HS-5 (cell line): ENCODE measurements around the gene FXYD7.

ENCODE experiments used
- DNase-seq: peaks from one replicate; pipeline ENCODE4 v3.0.0-alpha.2; 2012; ENCODE audit warnings: low read depth

Gene FXYD7

DNA sequence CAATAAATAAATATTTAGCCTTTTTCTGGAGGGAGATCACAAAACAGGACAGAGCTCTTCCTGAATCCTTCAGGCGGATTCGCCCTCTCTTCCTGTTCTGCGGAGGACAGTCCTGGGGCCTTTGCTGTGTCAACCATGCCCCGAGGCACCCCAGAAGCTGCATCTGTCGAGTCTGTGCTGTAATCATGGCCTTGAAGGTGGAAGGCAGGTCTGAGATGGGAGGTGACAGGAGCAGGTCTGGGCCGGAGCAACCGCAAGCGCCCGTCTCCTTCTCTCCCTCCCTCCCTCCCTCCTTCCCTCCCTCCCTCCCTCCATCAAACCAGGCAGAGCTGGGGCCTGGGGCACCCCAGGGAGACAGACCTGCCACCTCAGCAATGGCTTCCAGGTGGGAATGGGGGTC is 32.1 kb upstream of the FXYD7 start:
- no peak for DNase-seq

DNA sequence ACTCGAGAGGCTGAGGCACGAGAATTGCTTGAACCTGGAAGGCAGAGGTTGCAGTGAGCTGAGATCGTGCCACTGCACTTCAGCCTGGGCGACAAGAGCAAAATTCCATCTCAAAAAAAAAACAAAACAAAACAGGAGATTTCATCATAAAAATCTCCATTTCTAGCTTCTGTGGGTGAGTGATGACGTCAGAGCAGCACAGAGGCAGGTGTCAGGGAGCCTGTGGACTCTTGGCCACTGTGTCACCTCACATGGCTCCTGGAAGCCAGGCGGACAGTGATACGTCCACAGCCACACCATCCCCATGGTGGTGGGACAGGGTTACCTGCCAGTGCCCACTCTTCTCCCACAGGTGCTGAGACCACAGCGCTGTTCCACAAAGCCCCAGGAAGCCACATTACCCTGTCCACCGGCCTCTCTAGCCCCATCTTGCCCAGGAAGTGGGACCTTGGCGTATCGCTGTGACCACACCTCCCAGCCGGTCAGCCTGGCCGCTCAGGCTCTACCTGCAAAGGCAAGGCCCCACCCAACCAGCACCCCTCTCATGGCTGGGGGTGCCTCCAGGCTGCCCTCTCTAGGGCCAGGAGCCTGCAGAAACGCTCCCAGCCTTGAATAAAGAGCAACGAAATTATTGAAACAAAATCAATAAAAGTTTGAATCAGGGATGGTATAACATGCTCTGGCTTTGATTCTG is 29.9 kb upstream of the FXYD7 start:
- no peak for DNase-seq

DNA sequence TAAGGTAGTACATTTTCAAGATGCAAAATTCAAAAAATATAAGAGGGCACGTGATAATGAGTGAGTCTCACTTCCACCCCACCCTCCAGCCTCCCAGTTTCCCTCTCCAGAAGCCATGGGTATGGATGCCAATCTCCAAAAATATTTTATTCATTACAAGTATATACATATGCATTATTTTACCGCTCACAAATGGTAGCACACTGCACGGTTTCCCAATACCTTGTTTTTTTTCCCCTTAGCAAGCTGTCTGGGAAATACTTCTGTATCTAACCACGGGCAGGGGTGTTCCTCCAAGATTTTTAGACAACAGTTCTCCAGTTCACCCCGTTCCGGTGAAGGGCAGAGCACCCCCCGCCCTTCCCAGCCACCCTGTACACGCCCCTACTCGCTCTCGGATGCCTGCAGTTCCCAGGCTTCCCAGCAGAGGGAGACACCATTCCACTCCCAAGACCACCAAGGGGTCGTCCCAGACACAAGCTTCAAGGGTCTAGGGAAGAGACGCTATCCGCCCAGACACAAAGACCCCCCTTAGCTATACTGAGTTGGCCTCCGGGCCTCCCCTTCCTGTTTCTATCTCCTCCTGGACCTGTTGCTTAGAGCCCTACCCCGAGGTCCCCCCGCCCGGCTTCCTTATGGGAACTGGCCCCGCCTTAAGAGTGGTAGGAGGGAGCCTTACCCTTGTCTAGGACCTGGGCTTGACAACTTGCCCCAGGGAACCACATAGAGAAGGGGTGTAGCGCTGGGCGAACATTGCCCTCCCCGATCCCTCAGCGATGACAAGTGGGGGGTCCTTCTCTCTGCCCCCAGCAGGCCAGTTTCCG is 28.5 kb upstream of the FXYD7 start:
- DNase-seq = no peak

DNA sequence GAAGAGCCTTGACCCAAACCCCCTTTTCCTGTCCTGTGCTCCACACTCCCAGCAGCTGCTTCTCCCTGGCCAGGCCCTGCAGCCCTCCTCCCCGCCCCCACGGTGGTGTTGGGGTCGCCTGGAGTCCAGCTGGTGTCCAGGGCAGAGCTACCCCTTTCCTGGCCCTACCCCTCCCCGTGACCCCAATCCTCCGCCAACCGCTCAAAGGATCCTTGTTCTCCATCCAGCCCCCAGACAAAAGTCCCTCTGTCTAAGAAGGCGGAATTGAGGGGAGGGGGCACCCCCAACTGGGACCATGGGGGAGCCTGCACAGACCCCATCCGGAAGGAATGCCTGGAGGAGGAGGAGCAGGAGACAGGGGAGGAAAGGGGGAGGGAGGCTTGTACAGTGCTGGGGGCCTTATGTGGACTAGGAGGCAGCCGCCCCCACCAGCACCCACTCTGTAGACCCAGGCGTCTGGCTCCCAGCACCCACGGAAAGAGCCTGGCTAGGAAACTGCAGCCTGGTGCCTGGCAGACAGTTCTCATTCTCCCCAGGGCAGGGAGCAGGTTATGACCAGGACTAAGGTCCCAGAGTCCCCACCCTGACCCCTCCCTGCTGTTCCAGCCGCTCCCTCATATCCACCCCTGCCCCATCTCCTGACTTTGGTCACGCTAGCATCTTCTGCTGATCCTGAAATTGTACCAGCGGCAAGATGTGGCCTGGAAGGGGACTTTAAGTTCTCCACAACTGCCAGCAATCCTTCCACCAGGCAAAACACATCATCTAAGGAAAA is 27.7 kb upstream of the FXYD7 start, which contains the start of gene FXYD3:
Gene FXYD3 (plus strand): TSS at position 647 of the 775 bp plus-strand sequence. CDS start 3,554 bp downstream, outside the sequence.
- no peak for DNase-seq

DNA sequence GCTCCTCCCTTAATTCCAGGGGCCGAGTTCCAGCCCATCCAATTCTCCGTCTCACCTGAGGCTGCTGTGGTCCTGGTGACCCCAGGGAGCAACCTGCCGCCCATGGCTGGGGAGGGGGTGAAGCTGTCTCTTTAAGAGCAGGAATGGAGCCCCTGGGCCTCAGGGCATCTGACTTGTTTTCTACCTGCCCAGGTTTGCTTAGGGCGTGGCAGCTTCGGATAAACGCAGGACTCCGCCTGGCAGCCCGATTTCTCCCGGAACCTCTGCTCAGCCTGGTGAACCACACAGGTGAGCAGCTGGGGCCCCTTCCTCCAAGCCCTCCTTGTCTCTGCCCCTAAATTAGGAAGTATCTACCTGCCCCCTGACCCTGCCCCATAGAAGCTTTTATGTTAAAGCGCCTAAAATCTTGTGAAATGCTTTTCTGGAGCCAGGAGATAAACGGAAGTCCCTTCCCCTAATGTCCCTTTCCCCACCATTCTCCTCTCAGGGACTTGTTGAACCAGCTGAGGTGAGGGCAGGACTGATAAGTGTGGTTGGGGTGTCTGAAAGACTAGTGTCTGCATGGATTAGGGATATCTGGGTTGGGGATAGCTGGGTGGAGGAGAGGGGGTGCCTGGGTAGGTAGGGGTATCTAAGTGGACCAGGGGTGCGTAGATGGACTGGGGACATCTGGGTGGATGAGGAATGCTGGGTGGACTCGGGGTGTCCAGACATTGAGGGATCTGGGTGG is 26.8 kb upstream of the FXYD7 start:
- DNase-seq = no peak

DNA sequence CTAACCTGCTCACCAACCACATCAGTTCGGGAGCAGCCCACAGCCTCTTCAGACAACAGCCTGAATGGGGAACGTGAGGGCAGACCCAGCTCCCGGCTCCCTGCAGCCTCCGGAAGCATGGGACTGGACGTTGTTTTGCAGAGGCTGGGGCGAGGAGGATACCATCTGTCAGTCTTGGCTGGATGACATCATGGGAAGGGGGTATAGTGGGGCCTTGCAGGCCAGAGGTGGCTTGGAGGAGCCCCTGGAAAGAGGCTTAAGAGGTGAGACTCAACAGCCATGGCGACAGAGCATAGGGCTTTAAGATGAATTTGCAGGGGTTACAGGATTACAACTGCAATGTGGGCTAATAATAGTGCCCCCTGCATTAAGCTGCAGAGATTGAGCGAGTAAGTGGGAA is 25.9 kb upstream of the FXYD7 start:
- DNase-seq = no peak

DNA sequence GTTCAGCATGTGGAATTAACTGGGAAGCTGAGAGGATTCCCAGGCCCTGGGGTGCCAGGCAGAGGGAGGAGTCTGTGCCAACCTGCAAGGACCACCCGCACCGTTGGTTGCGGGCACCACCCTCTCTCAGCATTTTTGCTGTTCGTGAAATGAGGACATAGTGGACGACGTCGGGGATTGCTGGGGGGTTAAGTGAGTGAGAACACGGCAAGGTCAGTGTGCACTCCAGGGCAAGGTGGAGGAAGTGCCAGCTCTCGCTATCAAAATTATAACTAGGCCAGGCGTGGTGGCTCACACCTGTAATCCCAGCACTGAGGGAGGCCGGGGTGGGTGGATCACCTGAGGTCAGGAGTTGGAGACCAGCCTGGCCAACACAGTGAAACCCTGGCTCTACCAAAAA is 25.3 kb upstream of the FXYD7 start:
- no peak for DNase-seq

DNA sequence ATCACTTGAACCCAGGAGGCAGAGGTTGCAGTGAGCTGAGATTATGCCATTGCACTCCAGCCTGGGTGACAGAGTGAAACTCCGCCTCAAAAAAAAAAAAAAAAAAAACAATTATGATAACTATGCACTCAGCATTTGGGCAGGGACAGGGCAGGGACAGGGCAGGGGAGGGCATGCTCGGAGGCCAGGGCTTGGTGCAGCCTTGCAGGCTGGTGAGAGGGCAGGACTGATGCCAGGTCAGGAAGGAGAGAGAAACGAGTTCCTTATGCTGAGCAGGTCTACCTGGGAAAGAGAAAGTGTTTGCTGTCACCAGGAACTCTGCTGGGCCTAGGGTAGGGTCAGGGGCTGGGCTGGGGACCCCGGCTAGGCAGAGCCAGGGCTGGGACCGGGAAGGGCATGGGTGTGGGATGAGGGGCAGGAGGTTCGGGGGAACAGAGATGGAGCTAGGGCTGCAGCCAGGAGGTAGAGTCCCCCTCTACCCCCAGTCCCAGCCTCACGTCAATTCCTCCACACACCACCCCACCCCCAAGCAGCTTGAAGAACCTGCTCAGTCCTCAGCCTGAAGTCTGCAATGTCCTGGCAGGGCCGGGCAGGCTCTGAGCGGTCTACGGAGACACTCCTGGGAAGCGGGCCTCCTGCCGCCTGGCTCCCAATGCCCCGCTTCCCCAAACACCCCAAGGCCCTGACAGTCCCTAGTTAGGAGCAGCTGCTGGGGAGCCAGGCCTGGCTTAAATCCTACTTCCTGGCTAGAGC is 24.6 kb upstream of the FXYD7 start:
- no peak for DNase-seq

DNA sequence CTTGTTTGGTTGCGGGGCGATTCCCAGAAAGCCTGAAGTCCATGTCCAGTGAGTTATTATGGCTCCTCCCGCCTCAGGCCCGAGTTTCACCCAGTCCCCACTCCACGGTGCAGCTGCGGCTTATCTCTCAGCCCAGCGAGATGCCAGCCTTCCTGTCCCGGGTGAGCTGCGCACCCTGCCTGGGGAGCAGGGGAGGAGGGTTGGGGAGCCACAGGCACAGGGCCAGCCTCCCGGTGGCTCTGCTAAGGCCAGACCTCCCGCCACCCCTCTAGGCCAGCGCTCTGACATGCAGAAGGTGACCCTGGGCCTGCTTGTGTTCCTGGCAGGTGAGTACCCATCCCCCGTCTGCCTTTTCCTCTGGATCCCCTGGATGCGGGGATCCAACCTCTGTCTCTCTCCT is 24.0 kb upstream of the FXYD7 start:
- DNase-seq = no peak

DNA sequence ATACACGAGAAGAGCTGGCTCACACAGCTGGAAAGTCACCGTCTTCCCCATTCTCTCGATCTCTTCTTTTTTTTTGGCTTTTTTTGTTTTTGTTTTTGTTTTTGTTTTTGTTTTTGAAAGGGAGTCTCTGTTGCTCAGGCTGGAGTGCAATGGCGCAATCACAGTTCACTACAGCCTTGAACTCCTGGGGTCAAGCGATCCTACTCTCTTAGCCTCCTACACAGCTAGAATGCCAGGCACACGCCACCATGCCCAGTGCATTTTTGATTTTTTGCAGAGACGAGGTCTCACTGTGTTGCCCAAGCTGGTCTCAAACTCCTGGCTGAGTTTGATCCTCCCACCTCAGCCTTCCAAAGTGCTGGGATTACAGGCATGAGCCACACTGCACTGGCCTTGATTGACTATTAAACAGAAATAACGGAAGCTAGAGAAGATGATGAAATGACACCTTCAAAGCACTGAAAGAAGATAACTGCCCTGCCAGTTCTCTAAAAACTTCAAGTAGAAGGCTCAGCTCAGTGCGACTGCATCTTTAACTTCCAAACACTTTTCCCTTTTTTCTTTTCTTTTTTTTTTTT is 23.4 kb upstream of the FXYD7 start:
- DNase-seq = no peak

DNA sequence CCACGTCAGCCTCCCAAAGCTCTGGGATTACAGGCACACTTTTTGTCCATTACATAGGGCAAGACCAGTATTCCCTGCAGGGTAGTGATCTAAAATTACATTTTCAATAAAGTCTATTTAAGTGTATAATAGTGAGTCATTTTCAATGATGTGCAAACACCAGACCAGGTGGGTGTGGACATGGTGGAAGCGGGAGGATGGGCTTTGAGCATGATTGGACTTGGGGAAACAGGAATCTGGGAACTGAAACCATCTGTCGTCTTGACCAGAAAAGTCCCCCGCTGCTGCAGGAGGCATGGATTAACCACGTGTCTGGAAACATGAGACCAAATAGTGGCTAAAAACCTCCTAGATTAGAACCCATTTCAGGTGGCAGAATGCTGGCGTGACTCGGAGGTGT is 22.6 kb upstream of the FXYD7 start:
- DNase-seq = peak; percentile 55

DNA sequence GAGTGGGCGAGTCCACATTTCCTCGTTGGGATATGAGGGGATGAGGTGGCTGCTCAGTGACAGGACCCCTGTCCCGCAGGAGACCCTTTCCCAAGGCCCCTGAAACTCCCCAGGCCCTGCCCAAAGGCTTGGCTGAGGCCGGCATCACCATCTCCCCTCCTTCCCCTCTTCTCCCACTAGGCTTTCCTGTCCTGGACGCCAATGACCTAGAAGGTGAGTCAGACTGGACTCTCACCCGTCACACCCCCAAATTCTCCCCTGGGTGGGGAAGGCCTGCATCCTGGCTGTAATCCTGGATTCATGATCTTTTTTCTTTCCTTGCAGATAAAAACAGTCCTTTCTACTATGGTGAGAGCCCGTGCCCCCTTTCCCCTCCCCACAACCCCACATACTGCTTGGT is 22.2 kb upstream of the FXYD7 start:
- no peak for DNase-seq

DNA sequence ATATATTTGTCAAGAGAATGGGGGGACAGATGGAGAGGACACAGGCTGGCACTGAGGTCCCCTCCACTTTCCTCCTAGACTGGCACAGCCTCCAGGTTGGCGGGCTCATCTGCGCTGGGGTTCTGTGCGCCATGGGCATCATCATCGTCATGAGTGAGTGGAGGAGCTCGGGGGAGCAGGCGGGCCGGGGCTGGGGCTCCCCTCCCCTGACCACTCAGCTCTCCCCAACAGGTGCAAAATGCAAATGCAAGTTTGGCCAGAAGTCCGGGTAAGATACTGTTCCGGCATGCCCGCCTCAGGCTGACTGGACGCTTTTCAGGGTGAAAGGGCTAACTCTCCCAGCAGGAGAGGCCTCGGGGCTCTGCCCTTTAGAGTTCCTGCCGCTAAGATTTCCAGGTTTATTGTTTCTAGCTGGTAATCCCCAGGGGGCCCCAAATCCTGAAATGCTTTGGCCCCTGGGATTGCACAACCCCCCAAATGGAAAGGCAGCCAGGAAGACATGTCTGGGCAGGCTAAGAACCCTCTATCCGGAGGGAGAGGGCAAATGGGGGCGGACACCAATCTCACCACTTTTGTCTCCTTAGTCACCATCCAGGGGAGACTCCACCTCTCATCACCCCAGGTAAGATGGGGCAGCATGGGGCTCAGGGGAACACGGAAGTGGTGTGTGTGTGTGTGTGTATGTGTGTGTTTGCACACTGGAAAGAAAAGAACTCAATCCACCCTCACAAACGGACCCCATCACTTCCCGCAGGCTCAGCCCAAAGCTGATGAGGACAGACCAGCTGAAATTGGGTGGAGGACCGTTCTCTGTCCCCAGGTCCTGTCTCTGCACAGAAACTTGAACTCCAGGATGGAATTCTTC is 20.1 kb upstream of the FXYD7 start:
- DNase-seq = no peak

DNA sequence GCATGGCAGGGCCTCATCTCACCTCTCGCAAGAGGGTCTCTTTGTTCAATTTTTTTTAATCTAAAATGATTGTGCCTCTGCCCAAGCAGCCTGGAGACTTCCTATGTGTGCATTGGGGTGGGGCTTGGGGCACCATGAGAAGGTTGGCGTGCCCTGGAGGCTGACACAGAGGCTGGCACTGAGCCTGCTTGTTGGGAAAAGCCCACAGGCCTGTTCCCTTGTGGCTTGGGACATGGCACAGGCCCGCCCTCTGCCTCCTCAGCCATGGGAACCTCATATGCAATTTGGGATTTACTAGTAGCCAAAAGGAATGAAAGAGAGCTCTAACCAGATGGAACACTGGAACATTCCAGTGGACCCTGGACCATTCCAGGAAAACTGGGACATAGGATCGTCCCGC is 19.5 kb upstream of the FXYD7 start:
- no peak for DNase-seq

DNA sequence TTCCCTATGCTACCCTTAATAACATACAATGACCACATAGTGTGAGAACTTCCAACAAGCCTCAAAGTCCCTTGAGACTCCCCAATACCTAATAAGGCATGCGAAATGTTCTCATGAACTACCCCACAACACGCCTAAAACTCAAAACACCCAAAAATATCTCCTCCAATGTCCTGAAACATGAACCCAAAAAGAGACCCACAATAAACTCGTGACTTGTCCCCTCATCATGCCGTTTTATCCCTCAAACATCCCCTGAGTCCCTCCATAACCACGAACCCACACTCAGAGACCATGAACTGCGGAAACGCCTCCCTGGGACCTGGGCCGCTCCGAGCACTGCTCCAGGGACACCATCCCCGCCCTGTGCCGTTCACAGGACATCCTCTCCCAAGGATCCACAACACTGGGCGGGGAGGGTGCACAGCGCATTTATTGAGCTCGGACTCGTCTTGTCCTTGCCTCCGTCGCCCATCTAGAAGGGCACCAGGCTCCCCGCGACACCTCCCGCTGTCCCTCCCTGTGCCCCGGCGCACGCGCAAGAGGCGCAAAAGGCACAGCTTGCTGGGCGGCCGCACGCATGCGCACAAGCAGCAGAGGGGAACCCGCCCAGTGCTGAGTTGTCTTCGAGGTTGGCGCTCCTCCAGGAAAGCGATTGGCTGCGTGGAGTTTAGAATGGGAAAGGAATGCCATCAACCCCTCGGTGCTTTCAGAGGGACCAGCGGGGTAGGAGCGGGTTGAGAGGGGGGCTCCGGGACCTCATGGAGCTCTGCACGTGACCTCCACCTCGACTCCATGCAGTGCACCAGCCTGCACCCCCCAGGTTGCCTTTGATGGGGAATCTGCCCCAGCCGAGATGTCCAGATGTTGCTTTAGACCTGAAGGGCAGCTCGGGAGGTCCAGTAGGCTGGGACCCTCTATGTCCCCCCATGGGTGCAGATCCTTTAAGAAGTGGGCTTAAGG is 18.7 kb upstream of the FXYD7 start:
- DNase-seq = peak; percentile 70

DNA sequence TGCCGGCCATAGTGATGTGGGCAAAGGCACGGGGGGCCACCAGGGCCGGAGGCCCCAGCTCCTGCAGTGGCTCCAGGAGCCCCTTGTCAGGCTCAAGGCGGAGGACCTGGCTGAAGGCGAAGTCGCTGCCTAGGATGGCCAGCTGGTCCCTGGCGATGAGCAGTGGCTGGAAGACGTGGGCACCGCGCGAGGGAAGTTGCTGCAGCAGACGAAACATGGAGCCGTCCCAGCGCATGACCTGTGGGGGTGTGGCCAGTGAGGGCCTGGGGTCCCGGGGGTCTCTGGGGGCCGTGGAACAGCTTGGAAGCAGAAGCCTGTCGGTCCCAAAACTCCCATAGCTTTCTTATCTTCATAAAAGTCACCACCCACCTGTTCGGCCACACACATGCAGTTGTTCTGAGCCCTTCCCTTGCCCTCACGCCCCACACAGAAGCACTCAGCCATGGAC is 17.8 kb upstream of the FXYD7 start:
- no peak for DNase-seq

DNA sequence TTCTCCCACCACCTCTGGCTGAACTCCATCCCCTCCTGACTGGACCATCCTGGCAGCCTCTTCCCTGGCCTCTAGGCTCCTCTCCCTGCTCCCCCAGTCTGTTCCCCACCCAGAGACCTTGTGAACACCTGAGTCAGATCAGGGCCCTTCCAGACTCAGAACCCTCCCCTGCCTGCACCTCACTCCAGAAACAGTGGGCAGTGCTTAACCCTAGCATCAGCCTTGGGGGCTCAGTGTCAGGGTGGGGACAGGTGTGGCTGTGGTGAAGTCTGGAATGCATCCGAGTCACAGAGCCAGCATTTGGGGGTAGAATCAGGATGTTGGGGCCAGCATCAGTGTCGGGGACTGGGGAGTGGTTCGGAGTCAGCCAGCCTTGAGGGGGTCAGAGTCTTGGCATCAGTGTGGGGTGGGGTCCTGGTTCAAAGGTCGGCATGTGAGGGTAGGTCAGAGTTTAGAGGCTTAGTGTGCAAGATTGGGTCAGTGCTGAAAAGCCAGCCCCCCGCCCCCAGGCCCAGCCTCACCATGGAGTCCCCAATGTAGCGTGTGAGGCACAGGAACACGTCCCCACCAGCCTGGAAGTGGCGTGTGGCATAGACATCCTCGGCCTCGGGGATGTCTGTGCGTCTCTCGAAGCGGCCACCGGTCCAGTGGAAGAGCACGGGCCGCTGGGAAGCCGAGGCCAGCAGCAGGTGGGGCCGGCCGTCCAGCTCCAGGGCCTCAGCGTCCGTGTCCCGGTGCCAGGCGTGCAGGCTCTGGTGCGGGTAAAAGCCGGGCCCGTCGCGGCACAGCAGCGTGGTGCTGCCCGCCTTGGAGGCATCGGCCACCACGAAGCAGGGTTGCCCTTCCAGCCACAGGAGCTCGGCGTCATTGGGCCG is 17.1 kb upstream of the FXYD7 start:
- DNase-seq = no peak

DNA sequence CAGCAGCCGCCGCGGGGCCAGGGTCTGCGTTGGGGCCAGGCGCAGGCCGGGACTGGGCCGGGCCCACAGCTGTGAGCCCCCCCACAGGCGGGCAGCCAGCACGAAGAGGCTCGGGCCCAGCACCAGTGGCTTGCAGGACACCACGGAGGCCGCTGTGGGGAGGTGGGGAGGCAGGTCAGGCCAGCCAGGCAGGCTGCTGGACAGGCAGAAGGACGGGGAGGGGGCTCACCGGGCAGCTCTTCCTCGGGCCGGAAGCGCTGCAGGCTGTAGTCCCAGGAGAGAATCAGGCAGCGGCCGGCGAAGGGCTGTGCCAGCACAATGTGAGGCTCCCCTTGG is 16.5 kb upstream of the FXYD7 start:
- DNase-seq = no peak
